Glutamatergic neuron (in vitro differentiated cells): ENCODE data around the gene MAP3K1. TPM values are rescaled to one million over a fixed set of nuclear protein-coding genes. Genes with fewer than 3 reads are reported as not detected.

Source experiments
- DNase-seq: peaks from one replicate; pipeline ENCODE4 v3.0.0; 2022
- H3K27ac Mint-ChIP-seq: one replicate; pipeline ENCODE4 v1.8.0; 2020; ENCODE audit warnings: mild to moderate bottlenecking, mixed read lengths, inconsistent platforms; ENCODE audit not compliant: unreplicated experiment
- H3K27me3 Mint-ChIP-seq: one replicate; pipeline ENCODE4 v1.8.0; 2020; ENCODE audit warnings: mild to moderate bottlenecking, moderate library complexity, mixed read lengths, inconsistent platforms; ENCODE audit not compliant: unreplicated experiment
- H3K36me3 Mint-ChIP-seq: one replicate; pipeline ENCODE4 v1.8.0; 2020; ENCODE audit warnings: mild to moderate bottlenecking, mixed read lengths, inconsistent platforms; ENCODE audit not compliant: unreplicated experiment
- H3K4me1 Mint-ChIP-seq: one replicate; pipeline ENCODE4 v1.8.0; 2020; ENCODE audit warnings: mild to moderate bottlenecking, low read depth, mixed read lengths, inconsistent platforms; ENCODE audit not compliant: unreplicated experiment
- H3K4me3 Mint-ChIP-seq: one replicate; pipeline ENCODE4 v1.8.0; 2020; ENCODE audit warnings: mild to moderate bottlenecking, mixed read lengths, inconsistent platforms; ENCODE audit not compliant: unreplicated experiment
- H3K9me3 Mint-ChIP-seq: one replicate; pipeline ENCODE4 v1.8.0; 2020; ENCODE audit warnings: mild to moderate bottlenecking, moderate library complexity, mixed read lengths, inconsistent platforms; ENCODE audit not compliant: unreplicated experiment
- total RNA-seq: library from RNA; stranded (reverse); fragmentation: NEBNext Ultra II Directional; extraction: Animal tissue kit (Norgen Biotek cat#: 25700); gene quantifications from one replicate; pipeline ENCODE4 v1.2.1, GENCODE V29; 2021; ENCODE audit not compliant: unreplicated experiment
- TF ChIP-seq, protein P1 (sequence below): fragments of 200-600 bp; sonication (generic); IDR thresholded peaks from one replicate; pipeline ENCODE4 v1.5.0; 2021; ENCODE audit not compliant: partially characterized antibody, unreplicated experiment

MAP3K1 gene
- total RNA-seq, 1 donor from 2014 or later: 10.1 TPM

DNA sequence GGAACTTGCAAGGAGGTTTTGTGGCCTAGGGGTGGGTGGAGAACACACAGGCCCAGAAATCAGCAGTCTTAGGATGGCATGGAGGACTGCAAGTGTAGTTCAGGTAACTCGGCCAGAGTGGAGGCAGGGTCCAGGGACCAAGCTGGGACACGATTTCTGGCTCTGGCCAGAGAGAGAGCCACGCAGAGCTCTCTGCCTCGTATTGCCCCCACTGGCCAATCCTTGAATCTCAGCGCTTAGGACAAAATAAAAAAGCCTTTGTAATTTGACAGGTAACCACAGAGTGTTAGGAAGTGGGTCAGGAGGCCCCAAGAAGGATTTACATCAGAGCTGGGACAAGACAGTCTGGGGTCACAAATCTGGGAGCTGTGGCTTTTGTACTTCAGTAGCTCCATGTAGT, 11.7 kb downstream of the MAP3K1 start:
- Mint-ChIP-seq H3K27me3 (no peaks in the 10 kb centered on the region), H3K4me1 (peaks cover 8% of the 10 kb centered on the region), H3K9me3 (no peaks in the 10 kb centered on the region), H3K27ac (no peak overlapping the region), H3K4me3 (no peak overlapping the region), H3K36me3 (no peaks in the 10 kb centered on the region)
- no peak for DNase-seq
- TF ChIP-seq, protein P1, sequence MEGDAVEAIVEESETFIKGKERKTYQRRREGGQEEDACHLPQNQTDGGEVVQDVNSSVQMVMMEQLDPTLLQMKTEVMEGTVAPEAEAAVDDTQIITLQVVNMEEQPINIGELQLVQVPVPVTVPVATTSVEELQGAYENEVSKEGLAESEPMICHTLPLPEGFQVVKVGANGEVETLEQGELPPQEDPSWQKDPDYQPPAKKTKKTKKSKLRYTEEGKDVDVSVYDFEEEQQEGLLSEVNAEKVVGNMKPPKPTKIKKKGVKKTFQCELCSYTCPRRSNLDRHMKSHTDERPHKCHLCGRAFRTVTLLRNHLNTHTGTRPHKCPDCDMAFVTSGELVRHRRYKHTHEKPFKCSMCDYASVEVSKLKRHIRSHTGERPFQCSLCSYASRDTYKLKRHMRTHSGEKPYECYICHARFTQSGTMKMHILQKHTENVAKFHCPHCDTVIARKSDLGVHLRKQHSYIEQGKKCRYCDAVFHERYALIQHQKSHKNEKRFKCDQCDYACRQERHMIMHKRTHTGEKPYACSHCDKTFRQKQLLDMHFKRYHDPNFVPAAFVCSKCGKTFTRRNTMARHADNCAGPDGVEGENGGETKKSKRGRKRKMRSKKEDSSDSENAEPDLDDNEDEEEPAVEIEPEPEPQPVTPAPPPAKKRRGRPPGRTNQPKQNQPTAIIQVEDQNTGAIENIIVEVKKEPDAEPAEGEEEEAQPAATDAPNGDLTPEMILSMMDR: peak; percentile 26

DNA sequence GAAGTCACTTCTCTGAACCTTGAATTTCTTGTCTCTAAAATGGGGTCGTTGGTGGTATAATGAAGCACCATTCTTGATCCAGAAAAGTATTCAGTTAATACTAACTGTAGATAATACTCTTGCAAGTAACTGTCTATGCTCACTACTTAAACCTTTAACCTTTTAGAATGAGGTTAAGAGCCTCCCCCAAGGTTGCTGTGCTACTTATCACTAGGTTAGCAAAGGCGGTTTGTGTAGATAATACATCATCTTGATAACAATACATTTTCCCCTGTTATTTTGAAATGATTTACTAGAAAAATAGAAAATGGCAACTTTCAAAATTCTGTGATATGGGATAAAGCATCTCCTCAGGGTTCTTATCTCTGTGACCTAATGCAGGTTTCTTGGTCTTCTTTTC, 12.6 kb downstream of the MAP3K1 start:
- H3K4me3 Mint-ChIP-seq: no peak overlapping the region
- no peaks in the 10 kb centered on the region for H3K9me3 Mint-ChIP-seq
- no peaks in the 10 kb centered on the region for H3K27me3 Mint-ChIP-seq
- no peaks in the 10 kb centered on the region for H3K36me3 Mint-ChIP-seq
- no peak overlapping the region for H3K27ac Mint-ChIP-seq
- DNase-seq: no peak
- H3K4me1 Mint-ChIP-seq: peaks cover 9% of the 10 kb centered on the region
- TF ChIP-seq, protein P1: no peak

DNA sequence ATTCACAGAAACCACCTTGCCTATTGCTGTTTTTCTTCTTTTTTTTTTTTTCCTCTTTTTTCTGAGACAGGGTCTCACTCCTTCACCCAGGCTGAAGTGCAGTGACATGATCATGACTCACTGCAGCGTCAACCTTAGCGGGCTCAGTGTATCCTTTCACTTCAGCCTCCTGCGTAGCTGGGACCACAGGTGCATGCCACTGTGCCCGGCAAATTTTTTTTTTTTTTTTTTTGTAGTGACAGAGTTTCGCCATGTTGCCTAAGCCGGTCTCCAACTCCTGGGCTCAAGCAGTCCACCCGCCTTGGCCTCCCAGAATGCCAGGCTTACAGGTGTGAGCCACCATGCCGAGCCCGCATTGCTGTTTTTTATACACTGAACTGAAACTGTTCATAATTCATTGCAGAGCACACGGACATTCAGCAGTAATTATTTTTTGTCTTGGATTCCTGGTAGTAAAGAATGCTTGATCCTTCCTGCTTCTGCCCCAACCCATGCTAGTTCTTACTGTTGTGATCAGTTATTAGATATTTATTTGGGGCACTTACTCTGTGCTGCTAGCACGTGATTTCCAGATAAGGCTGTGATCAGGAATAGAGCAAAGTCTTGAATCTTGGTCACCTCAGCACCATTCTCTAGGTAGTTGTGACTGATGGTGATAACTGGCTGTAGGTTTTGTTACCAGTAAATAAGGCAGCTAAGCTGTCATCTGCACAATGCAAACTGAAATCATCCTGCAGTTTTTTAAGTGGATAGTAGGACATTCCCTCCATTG, 14.0 kb downstream of the MAP3K1 start:
- no peaks in the 10 kb centered on the region for H3K9me3 Mint-ChIP-seq
- DNase-seq: no peak
- H3K36me3 Mint-ChIP-seq: no peaks in the 10 kb centered on the region
- peaks cover 12% of the 10 kb centered on the region for H3K4me1 Mint-ChIP-seq
- H3K4me3 Mint-ChIP-seq: no peak overlapping the region
- TF ChIP-seq, protein P1: no peak
- H3K27ac Mint-ChIP-seq: no peak overlapping the region
- H3K27me3 Mint-ChIP-seq: no peaks in the 10 kb centered on the region

DNA sequence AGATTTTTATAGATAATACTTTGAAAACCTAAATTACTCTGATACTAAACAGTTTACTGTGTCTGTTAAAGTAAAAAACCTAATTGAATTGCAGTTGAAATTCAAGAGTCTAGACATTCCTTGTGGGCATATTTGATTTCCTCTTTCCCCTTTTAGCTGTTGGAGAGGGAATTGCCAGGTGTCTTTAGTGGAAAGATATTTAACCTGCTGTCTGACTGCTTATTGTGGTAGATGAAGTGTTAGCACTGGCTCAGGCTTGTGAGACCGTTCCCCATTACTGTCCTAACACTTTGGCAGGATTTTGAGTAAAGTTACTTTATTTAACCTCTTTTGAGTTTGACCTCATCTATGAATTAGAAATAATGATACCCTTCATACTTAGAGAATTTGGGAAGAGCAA, 16.4 kb downstream of the MAP3K1 start:
- no peaks in the 10 kb centered on the region for H3K36me3 Mint-ChIP-seq
- H3K27ac Mint-ChIP-seq: no peak overlapping the region
- DNase-seq: no peak
- TF ChIP-seq, protein P1: no peak
- no peak overlapping the region for H3K4me3 Mint-ChIP-seq
- no peaks in the 10 kb centered on the region for H3K9me3 Mint-ChIP-seq
- H3K27me3 Mint-ChIP-seq: no peaks in the 10 kb centered on the region
- H3K4me1 Mint-ChIP-seq: peaks cover 12% of the 10 kb centered on the region

DNA sequence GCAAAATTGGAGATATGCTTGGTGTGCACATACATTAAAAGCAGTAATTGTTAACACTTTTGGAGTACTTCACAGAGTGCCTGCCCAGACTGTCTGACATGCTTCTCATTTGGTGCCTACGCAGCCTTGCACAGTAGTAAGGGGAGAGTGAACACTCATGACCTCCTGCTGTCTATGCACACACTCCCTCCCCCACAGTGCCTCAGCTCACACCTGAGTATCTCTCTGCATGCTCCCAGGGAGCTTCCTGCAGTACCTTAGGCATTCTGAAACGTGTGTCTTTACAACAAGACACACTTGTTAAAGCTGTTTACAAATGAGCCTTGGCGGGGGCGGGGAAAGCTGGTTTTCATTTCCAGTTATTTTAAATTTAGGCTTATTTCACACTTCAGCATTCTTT, 18.0 kb downstream of the MAP3K1 start:
- TF ChIP-seq, protein P1: no peak
- H3K4me3 Mint-ChIP-seq: no peak overlapping the region
- no peaks in the 10 kb centered on the region for H3K9me3 Mint-ChIP-seq
- H3K27ac Mint-ChIP-seq: no peak overlapping the region
- peaks cover 19% of the 10 kb centered on the region for H3K4me1 Mint-ChIP-seq
- H3K27me3 Mint-ChIP-seq: no peaks in the 10 kb centered on the region
- DNase-seq: no peak
- H3K36me3 Mint-ChIP-seq: no peaks in the 10 kb centered on the region
